PFSK-1 (cell line): ENCODE results near the gene HEATR5B.

Experiments used
- FOXP2 ChIP-seq: optimal IDR thresholded peaks from 2 replicates; pipeline ENCODE3; 2011; ENCODE audit warnings: borderline replicate concordance, control low read depth, inconsistent platforms; ENCODE audit not compliant: insufficient read depth; ENCODE audit errors: extremely low read length, extremely low read depth
- POLR2AphosphoS5 ChIP-seq: IDR thresholded peaks from 2 replicates; pipeline ENCODE4 v1.6.1; 2012; ENCODE audit warnings: low read depth, mild to moderate bottlenecking, control low read depth, low read length, moderate library complexity
- SIN3A ChIP-seq: IDR thresholded peaks from 2 replicates; pipeline ENCODE4 v1.6.1; 2012; ENCODE audit warnings: mild to moderate bottlenecking, low read length, moderate library complexity, borderline replicate concordance; ENCODE audit not compliant: insufficient read depth
- TAF1 ChIP-seq: IDR thresholded peaks from 2 replicates; pipeline ENCODE4 v1.6.1; 2012; ENCODE audit warnings: low read length, control low read depth, borderline replicate concordance; ENCODE audit not compliant: insufficient read depth
- TF ChIP-seq, protein P1 (sequence below), 2 experiments: IDR thresholded peaks; 2 replicates each; pipeline versions ENCODE4 v1.6.1 to v1.8.0; 2011 to 2012; ENCODE audit warnings: low read depth in 2 of 2, low read length in 2 of 2, control low read depth in 1 of 2, inconsistent platforms in 1 of 2, mild to moderate bottlenecking in 1 of 2, moderate library complexity in 1 of 2; ENCODE audit not compliant: insufficient read depth in 1 of 2

- TF ChIP-seq POLR2AphosphoS5 = no peak
- no peak for TF ChIP-seq TAF1
- TF ChIP-seq, protein P1, sequence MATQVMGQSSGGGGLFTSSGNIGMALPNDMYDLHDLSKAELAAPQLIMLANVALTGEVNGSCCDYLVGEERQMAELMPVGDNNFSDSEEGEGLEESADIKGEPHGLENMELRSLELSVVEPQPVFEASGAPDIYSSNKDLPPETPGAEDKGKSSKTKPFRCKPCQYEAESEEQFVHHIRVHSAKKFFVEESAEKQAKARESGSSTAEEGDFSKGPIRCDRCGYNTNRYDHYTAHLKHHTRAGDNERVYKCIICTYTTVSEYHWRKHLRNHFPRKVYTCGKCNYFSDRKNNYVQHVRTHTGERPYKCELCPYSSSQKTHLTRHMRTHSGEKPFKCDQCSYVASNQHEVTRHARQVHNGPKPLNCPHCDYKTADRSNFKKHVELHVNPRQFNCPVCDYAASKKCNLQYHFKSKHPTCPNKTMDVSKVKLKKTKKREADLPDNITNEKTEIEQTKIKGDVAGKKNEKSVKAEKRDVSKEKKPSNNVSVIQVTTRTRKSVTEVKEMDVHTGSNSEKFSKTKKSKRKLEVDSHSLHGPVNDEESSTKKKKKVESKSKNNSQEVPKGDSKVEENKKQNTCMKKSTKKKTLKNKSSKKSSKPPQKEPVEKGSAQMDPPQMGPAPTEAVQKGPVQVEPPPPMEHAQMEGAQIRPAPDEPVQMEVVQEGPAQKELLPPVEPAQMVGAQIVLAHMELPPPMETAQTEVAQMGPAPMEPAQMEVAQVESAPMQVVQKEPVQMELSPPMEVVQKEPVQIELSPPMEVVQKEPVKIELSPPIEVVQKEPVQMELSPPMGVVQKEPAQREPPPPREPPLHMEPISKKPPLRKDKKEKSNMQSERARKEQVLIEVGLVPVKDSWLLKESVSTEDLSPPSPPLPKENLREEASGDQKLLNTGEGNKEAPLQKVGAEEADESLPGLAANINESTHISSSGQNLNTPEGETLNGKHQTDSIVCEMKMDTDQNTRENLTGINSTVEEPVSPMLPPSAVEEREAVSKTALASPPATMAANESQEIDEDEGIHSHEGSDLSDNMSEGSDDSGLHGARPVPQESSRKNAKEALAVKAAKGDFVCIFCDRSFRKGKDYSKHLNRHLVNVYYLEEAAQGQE (IDR thresholded peaks at IDR 0.05; ENCODE audit: insufficient read depth in 1 of 2, low read depth in 2 of 2, low read length in 2 of 2) = no peak
- TF ChIP-seq SIN3A = no peak
- no peak for TF ChIP-seq FOXP2
Measured at GRCh38 chr2:37052600-37053332, 31.4 kb downstream of the HEATR5B start.
